Measurements from ENCODE around the gene PA2G4.
"Not testable (repeated sequence)": the region's sequence is repeated elsewhere in the genome, so short reads cannot be mapped to it uniquely, and the experiment has no call there.

PA2G4 gene

DNA sequence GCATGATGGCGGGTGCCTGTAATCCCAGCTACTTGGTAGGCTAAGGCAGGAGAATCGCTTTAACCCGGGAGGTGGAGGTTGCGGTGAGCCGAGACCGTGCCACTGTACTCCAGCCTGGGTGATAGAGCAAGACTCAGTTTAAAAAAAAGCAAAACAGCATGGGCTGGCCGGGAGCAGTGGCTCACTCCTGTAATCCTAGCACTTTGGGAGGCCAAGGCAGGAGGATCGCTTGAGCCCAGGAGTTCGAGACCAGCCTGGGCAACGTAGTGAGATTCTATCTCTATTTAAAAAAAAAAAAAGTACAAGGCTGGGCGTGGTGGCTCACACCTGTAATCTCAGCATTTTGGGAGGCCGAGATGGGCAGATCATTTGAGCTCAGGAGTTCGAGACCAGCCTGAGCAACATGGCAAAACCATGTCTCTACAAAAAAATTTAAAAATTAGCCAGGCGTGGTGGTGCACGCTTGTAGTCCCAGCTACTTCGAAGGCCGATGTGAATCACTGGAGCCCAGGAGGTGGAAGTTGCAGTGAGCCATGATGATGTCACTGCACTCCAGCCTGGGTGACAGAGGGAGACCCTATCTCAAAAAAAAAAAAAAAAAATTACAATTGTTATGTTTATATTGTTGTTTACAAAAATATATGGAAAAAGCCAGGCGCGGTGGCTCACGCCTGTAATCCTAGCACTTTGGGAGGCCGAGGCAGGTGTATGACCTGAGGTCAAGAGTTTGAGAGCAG is 52.3 kb downstream of the PA2G4 start:
- H3K4me3 Mint-ChIP-seq: peak overlapping the region; percentile 95
- CTCF ChIA-PET: interaction anchor here (0.6 kb wide), 1 partner anchor 190 kb away, joined by 4 read pairs; no protein-coding TSS in a partner anchor
- DNase-seq, H3K27me3 Mint-ChIP-seq, H3K9me3 Mint-ChIP-seq: not testable (repeated sequence)
- H3K4me1 Mint-ChIP-seq: peaks cover 60% of the 10 kb centered on the region
- peaks cover 46% of the 10 kb centered on the region for H3K36me3 Mint-ChIP-seq
- H3K27ac Mint-ChIP-seq: peak overlapping the region; percentile 94

DNA sequence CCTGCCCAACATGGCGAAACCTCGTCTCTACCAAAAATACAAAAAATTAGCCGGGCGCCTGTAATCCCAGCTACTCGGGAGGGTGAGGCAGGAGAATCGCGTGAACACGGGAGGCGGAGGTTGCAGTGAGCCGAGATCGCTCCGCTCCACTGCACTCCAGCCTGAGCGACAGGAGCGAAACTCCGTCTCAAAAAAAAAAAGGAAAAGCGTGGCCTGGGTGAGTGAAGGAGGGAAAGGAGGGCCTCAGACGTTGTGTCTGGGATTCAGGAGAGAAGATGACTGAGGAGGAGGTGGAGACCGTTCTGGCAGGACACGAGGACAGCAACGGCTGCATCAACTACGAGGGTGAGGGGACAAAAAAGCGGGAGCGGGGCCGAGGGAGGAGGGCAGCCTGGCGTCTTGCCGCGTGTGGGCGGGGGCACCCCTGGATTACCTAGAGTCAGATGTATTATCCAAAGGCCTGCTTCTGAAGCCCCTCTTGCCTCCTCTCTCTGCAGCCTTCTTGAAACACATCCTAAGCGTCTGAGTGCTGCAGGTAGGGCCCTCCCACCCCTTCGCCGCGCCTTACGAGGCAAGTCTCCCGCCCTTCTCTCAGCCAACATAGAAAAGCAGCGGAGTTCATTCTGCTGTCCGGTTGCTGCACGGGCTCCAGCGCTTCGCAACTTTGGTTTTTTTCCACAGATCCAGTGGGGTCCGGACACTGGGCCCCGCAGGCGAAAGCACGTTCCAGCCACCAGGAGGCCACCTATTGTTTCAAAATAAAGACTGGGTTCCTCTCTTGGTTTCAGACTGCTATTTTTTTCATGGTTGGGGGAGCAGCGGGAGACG is 53.1 kb downstream of the PA2G4 start:
- peak overlapping the region; percentile 95 for H3K4me3 Mint-ChIP-seq
- no peaks in the 10 kb centered on the region for H3K9me3 Mint-ChIP-seq
- DNase-seq: peak; percentile 76
- CTCF ChIA-PET: interaction anchor here (3.5 kb wide), 1 partner anchor 31 kb away, joined by 14 read pairs; the partner anchor contains the start of gene SMARCC2
- no peaks in the 10 kb centered on the region for H3K27me3 Mint-ChIP-seq
- peaks cover 58% of the 10 kb centered on the region for H3K4me1 Mint-ChIP-seq
- peak overlapping the region; percentile 94 for H3K27ac Mint-ChIP-seq
- H3K36me3 Mint-ChIP-seq: peaks cover 52% of the 10 kb centered on the region

DNA sequence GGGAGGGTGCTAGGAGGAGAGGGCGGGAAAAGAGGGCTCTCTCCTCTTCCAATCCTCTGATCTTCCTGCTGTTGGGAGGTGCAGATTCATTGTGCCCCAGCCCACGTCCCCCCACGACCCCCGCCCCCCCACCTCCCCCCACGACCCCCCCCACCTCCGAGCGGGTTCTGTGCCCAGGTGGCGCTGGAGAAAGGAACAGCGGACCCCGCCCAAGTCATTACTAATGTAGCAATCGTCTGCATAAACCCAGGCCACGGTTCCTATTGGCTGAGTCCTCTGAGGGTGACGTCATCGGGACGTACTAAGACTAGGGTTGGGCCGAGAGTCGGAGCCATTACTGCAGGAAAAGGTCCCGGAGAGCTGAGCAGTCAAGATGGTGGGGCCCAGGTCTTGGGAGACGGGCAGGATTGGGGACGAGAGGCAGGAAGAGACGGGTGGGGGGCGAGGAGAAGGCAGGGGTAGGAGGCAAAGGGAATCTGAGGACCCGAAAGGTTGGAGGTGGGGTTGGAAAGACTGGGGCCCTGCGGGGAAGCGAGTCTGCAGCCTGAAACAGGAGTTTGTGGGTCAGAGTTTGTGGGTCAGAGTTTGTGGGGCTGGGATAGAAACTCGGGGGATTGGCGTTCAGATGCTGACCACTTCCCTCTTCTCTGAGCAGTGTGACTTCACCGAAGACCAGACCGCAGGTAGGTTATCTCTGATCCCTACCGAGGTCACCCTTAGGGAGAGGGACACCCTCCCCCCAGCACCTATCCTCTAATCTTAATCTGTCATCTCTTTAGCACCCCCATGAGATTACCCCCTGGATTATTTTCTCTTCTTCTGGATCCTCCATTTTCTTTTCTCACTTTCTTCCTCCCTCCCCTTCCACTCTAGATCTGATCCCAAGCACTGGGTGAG is 53.9 kb downstream of the PA2G4 start, which contains the start of gene MYL6:
Gene MYL6 (plus strand): TSS at position 331 of the 897 bp plus-strand sequence. CDS start 43 bp downstream, at position 374.
- Mint-ChIP-seq H3K36me3 (peaks cover 57% of the 10 kb centered on the region), H3K4me1 (peaks cover 51% of the 10 kb centered on the region)
- CTCF ChIA-PET: interaction anchor here (0.7 to 3.5 kb wide), 8 partner anchors 15 to 63 kb away, joined by 3 to 18 read pairs (median 6); partner anchors contain the start of genes ESYT1, RNF41, SMARCC2 and ZC3H10

DNA sequence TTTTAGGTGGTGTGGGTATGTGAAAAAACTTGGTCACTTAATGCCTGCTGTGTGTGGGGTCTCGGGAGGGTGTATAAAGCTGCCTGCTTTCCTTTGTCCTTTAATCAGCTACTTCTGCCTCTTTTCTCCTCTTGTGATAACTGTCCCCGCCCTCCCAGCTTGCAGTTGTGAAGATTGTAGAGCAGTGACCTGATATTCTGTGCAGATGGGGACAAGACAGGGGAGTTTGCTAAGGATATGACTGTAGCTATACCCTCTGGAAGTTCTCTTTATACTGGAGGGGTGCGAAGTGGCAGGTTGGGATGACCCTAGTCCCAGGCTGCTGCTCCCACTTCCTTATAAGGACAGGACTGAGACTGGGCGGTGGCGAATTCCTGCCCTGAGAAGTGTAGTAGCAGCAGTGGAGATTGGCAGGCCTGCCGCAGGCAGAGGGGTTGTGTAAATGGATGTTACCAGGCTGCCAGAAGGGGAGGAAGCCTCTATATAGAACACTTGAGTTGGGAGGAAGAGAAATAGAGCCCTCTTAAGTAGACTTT is 54.6 kb downstream of the PA2G4 start:
- Mint-ChIP-seq H3K27ac (peak overlapping the region; percentile 94), H3K4me3 (peak overlapping the region; percentile 95), H3K4me1 (peaks cover 49% of the 10 kb centered on the region), H3K27me3 (no peaks in the 10 kb centered on the region), H3K9me3 (no peaks in the 10 kb centered on the region), H3K36me3 (peaks cover 64% of the 10 kb centered on the region)
- peak; percentile 53 for DNase-seq
- CTCF ChIA-PET: interaction anchor here (0.7 to 3.5 kb wide), 8 partner anchors 16 to 63 kb away, joined by 3 to 18 read pairs (median 6); partner anchors contain the start of genes ESYT1, RNF41, SMARCC2 and ZC3H10

More for the DNA sequence above, 53.9 kb downstream of the PA2G4 start, which contains the start of gene MYL6:
- peak within 1 kb of the TSS; percentile 95 for H3K4me3 Mint-ChIP-seq
- H3K9me3 Mint-ChIP-seq: no peaks in the 10 kb centered on the region
- DNase-seq: peak; percentile 97
- no peaks in the 10 kb centered on the region for H3K27me3 Mint-ChIP-seq
- H3K27ac Mint-ChIP-seq: peak within 1 kb of the TSS; percentile 94

DNA sequence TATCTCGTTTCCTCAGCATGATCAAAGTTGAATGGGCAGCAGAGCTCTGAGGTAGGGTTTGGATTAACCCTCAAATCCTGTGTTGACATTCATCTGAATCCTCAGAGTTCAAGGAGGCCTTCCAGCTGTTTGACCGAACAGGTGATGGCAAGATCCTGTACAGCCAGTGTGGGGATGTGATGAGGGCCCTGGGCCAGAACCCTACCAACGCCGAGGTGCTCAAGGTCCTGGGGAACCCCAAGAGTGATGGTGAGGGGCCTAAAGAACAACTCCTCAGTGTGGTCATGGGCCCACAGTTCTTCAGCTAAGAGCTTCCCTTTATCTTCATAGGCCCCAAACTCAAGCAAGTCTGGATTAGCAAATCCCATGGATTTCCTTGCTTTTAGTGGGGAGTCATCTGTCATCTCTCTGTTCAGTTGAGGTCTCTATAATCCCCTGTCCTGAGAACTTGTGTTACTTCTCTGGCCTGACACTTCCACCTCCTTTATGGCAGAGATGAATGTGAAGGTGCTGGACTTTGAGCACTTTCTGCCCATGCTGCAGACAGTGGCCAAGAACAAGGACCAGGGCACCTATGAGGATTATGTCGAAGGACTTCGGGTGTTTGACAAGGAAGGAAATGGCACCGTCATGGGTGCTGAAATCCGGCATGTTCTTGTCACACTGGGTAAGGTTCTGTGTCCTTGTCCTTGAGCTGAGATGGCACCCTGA is 55.3 kb downstream of the PA2G4 start:
- peaks cover 71% of the 10 kb centered on the region for H3K36me3 Mint-ChIP-seq

DNA sequence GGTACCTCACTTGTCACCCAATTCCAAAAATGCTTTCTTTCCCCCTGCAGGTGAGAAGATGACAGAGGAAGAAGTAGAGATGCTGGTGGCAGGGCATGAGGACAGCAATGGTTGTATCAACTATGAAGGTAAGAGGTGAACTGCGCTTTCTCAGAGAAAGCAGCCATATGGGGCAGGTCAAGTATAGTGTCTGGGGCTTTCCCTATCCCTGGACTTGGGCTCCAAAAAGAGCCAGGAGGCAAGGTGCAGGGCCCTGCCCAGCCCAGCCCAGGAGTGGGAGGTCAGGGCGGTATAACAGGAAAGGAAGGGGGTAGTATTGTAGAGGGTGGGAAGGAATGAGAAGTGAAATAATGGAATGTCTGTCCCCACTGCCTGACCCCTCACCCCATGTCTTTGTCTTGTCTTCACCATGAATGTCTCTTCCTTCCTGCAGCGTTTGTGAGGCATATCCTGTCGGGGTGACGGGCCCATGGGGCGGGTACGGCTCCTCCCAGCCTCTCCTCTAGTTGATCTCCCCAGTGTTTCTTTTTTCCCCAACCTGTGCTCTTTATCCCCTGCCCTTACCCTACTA is 55.9 kb downstream of the PA2G4 start:
- DNase-seq: peak; percentile 81
- CTCF ChIA-PET: interaction anchor here (1.2 to 3.5 kb wide), 5 partner anchors 12 to 42 kb away, joined by 3 to 21 read pairs (median 6); partner anchors contain the start of genes ESYT1, SMARCC2 and ZC3H10
- H3K4me3 Mint-ChIP-seq: peak overlapping the region; percentile 95
- H3K36me3 Mint-ChIP-seq: peaks cover 72% of the 10 kb centered on the region
- H3K9me3 Mint-ChIP-seq: no peaks in the 10 kb centered on the region
- H3K27me3 Mint-ChIP-seq: no peaks in the 10 kb centered on the region
- peaks cover 39% of the 10 kb centered on the region for H3K4me1 Mint-ChIP-seq
- peak overlapping the region; percentile 94 for H3K27ac Mint-ChIP-seq

More for the DNA sequence above, 55.3 kb downstream of the PA2G4 start:
- Mint-ChIP-seq H3K4me1 (peaks cover 45% of the 10 kb centered on the region), H3K4me3 (peak overlapping the region; percentile 95), H3K27me3 (no peaks in the 10 kb centered on the region), H3K9me3 (no peaks in the 10 kb centered on the region), H3K27ac (peak overlapping the region; percentile 94)
- DNase-seq: no peak
- CTCF ChIA-PET: interaction anchor here (0.7 to 3.5 kb wide), 9 partner anchors 17 to 62 kb away, joined by 3 to 21 read pairs (median 6); partner anchors contain the start of genes ESYT1, RNF41, SMARCC2 and ZC3H10

DNA sequence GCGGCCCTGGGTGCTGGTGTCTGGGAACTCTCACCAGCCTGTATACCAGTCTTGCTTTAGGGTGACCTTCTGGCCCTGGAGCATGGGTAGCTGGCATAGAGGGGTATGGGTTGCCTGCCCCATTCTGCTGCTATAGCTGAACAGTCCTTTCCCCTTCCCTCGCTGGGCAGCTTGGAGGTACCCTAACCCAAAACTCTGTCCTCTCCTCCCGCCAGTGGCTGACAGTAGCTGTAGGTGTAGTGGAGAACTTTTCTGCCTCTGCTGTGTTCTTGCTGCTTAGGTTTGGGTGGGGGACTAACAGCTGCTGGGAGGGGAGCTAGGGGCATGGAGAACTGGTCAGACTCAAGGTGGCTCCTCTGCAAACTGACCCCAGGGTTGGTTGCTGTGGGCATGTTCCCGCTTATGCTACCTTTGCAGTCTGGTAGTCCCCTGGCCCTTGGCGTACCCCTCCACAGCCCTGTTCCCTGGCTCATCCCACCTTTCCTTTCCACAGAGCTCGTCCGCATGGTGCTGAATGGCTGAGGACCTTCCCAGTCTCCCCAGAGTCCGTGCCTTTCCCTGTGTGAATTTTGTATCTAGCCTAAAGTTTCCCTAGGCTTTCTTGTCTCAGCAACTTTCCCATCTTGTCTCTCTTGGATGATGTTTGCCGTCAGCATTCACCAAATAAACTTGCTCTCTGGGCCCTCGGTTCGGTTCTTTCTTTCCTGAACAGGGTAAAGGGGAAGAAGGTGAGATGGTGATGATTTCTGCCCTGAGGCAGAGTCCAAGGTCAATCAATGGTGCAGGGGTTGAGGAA is 56.7 kb downstream of the PA2G4 start:
- peaks cover 32% of the 10 kb centered on the region for H3K4me1 Mint-ChIP-seq
- peaks cover 73% of the 10 kb centered on the region for H3K36me3 Mint-ChIP-seq
- no peaks in the 10 kb centered on the region for H3K27me3 Mint-ChIP-seq
- CTCF ChIA-PET: interaction anchor here (0.5 to 3.5 kb wide), 7 partner anchors 12 to 114 kb away, joined by 3 to 21 read pairs (median 5); partner anchors contain the start of genes ESYT1, SMARCC2 and ZC3H10
- DNase-seq: no peak
- H3K9me3 Mint-ChIP-seq: no peaks in the 10 kb centered on the region
- peak overlapping the region; percentile 95 for H3K4me3 Mint-ChIP-seq
- peak overlapping the region; percentile 94 for H3K27ac Mint-ChIP-seq

DNA sequence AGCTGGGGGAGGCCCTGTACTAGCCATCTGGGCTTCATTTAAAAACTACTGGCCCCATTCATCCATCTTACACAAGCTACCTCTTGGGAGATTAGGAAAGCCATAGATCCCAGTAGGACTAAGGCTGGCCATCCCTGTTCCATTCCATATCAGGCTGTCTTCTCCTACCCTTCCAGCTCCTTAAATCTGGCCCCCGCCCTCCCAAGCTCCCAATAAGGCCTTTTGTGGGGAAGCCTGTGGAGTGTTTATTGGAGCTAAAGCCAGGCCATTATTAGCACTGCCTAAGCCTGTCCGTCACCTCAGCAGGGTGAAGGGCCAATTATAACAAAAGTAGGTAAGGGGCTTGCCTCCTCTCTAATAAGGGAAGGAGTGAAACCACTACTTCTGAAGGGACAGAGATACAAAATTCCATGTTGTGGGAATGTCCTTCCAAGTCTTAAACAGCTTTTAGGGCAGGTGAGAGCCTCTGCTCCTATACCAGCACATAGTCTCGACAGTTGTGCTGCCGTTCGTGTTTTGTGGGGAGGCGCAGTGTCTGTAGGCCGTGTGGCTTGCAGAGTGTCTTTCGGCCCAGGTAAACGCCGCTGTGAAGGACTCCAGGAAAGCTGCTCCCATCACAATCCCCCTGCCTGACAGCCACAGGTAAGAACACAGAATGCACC is 57.5 kb downstream of the PA2G4 start:
- no peaks in the 10 kb centered on the region for H3K9me3 Mint-ChIP-seq
- peaks cover 73% of the 10 kb centered on the region for H3K36me3 Mint-ChIP-seq
- peak overlapping the region; percentile 94 for H3K27ac Mint-ChIP-seq
- peaks cover 30% of the 10 kb centered on the region for H3K4me1 Mint-ChIP-seq
- no peak for DNase-seq
- no peaks in the 10 kb centered on the region for H3K27me3 Mint-ChIP-seq
- CTCF ChIA-PET: interaction anchor here (0.9 to 3.5 kb wide), 7 partner anchors 11 to 115 kb away, joined by 3 to 21 read pairs (median 4); partner anchors contain the start of genes ESYT1 and ZC3H10
- H3K4me3 Mint-ChIP-seq: peak overlapping the region; percentile 95

DNA sequence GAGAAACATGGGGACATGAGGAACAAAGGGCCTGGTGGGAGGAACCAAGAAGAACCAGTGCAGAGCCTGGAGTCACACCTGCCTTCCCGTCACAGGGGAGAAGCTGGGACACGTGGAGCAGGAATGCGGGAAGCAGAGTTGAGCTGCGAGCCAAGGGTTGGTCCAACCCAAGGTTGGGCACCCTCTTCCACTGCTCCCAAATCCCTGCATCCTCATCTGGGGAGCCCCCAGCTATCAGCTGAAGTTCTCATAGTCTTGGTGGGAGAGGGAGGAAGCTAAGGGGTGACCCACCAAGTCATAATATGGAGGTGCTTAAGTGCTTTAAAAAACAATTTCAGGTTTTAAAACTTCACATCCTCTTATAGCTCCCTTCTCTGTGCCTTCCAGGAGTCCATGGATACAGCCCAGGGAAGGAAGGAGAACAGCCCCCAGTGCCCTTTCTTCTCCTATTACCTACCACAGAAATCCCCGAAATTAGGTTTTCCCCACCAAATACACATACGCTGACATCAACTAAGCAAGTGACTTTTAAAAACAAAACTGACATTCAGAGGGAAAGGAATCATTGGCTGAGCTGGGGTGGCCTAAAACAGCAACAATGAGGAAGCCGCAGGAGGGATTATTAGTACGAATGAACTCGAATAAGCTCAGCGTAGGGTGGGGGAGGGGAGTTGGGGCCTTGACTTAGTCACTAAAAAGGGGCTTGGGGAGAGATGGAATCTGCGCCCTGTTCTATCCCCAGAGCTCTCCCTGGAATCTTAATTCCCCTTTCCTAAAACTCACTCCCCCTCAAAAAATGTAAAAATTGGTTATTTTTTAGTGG is 58.3 kb downstream of the PA2G4 start:
- CTCF ChIA-PET: interaction anchor here (1.1 to 3.5 kb wide), 5 partner anchors 13 to 77 kb away, joined by 3 to 21 read pairs (median 4); partner anchors contain the start of genes ESYT1 and ZC3H10
- Mint-ChIP-seq H3K36me3 (peaks cover 74% of the 10 kb centered on the region), H3K4me3 (no peak overlapping the region), H3K9me3 (no peaks in the 10 kb centered on the region), H3K27me3 (no peaks in the 10 kb centered on the region), H3K27ac (peak overlapping the region; percentile 12), H3K4me1 (peaks cover 24% of the 10 kb centered on the region)
- no peak for DNase-seq
